Measurements from ENCODE around the gene MOSMO. TPM values are rescaled to one million over a fixed set of nuclear protein-coding genes. Genes with fewer than 3 reads are reported as not detected.
"Not testable (repeated sequence)": the region's sequence is repeated elsewhere in the genome, so short reads cannot be mapped to it uniquely, and the experiment has no call there.

Gene MOSMO
- total and polyA plus RNA-seq, 7 donors, result 6.0 to 21.3 (median 11.3) TPM

GRCh38 chr16:22014271-22014873, 6.5 kb downstream of the MOSMO start:
- Histone ChIP-seq H3K4me3 (no peak overlapping the region), H3K4me1 (peaks cover 54% of the 10 kb centered on the region), H3K36me3 (ENCODE audit: insufficient read depth in 1 of 2, low read depth in 1 of 2) (no peaks in the 10 kb centered on the region), H3K27me3 (ENCODE audit: insufficient read depth in 3 of 3, low read length in 2 of 3) (no peaks in the 10 kb centered on the region), H3K9me3 (no peaks in the 10 kb centered on the region), H3K27ac (no peak overlapping the region)
- no peak for TF ChIP-seq CTCF (IDR thresholded peaks at IDR 0.05)
- 79 to 89% (median 84%) methylated on average over 2 of the region's 2 CpGs for WGBS, 3 donors
- ATAC-seq, result no peak
- intact Hi-C loops (cut with DNase I), result no loop called here
- no peak for DNase-seq

GRCh38 chr16:22016927-22017326, 9.0 kb downstream of the MOSMO start:
- 83 to 88% (median 85%) methylated on average over 4 of the region's 4 CpGs for WGBS, 3 donors
- no peak for TF ChIP-seq CTCF (IDR thresholded peaks at IDR 0.05)
- Histone ChIP-seq H3K36me3 (ENCODE audit: insufficient read depth in 1 of 2, low read depth in 1 of 2) (no peaks in the 10 kb centered on the region), H3K9me3 (no peaks in the 10 kb centered on the region), H3K27ac (no peak overlapping the region), H3K27me3 (ENCODE audit: insufficient read depth in 3 of 3, low read length in 2 of 3) (no peaks in the 10 kb centered on the region), H3K4me1 (peaks cover 38% of the 10 kb centered on the region), H3K4me3 (no peak overlapping the region)
- ATAC-seq (no peak), DNase-seq (no peak)
- intact Hi-C loops (cut with DNase I), result no loop called here

- no peak overlapping the region for H3K4me3 ChIP-seq
- WGBS, 3 donors, result 80 to 98% (median 88%) methylated on average over 1 of the region's 1 CpG
- no peaks in the 10 kb centered on the region for H3K27me3 ChIP-seq (ENCODE audit: insufficient read depth in 3 of 3, low read length in 2 of 3)
- intact Hi-C loops (cut with DNase I), result no loop called here
- no peak for TF ChIP-seq CTCF (IDR thresholded peaks at IDR 0.05)
- ATAC-seq (no peak), DNase-seq (no peak)
- peaks cover 38% of the 10 kb centered on the region for H3K4me1 ChIP-seq
- no peaks in the 10 kb centered on the region for H3K9me3 ChIP-seq
- no peaks in the 10 kb centered on the region for H3K36me3 ChIP-seq (ENCODE audit: insufficient read depth in 1 of 2, low read depth in 1 of 2)
- no peak overlapping the region for H3K27ac ChIP-seq
Observed at GRCh38 chr16:22018559-22018958, 10.6 kb downstream of the MOSMO start.

GRCh38 chr16:22022151-22022550, 14.2 kb downstream of the MOSMO start:
- intact Hi-C loops (cut with DNase I), result no loop called here
- 49 to 71% (median 61%) methylated on average over 5 of the region's 5 CpGs for WGBS, 3 donors
- TF ChIP-seq CTCF (IDR thresholded peaks at IDR 0.05), result no peak
- no peak for DNase-seq
- no peak for ATAC-seq
- Histone ChIP-seq H3K27ac (no peak overlapping the region), H3K4me1 (peaks cover 26% of the 10 kb centered on the region), H3K27me3 (ENCODE audit: insufficient read depth in 3 of 3, low read length in 2 of 3) (no peaks in the 10 kb centered on the region), H3K4me3 (no peak overlapping the region), H3K9me3 (no peaks in the 10 kb centered on the region), H3K36me3 (ENCODE audit: insufficient read depth in 1 of 2, low read depth in 1 of 2) (no peaks in the 10 kb centered on the region)

- ATAC-seq, result no peak
- intact Hi-C loops (cut with DNase I), result no loop called here
- TF ChIP-seq CTCF (IDR thresholded peaks at IDR 0.05), result no peak
- Histone ChIP-seq H3K9me3 (no peaks in the 10 kb centered on the region), H3K36me3 (ENCODE audit: insufficient read depth in 1 of 2, low read depth in 1 of 2) (no peaks in the 10 kb centered on the region), H3K4me1 (peaks cover 16% of the 10 kb centered on the region), H3K4me3 (no peak overlapping the region), H3K27ac (no peak overlapping the region), H3K27me3 (ENCODE audit: insufficient read depth in 3 of 3, low read length in 2 of 3) (no peaks in the 10 kb centered on the region)
- 90 to 100% (median 96%) methylated on average over 1 of the region's 1 CpG for WGBS, 3 donors
- DNase-seq, result no peak
Observed at GRCh38 chr16:22023505-22023904, 15.6 kb downstream of the MOSMO start.

GRCh38 chr16:22024785-22025184, 16.9 kb downstream of the MOSMO start:
- H3K27ac ChIP-seq; H3K4me3 ChIP-seq; intact Hi-C loops (cut with DNase I); H3K9me3 ChIP-seq; H3K27me3 ChIP-seq (ENCODE audit: insufficient read depth in 3 of 3, low read length in 2 of 3); DNase-seq; ATAC-seq; H3K36me3 ChIP-seq (ENCODE audit: insufficient read depth in 1 of 2, low read depth in 1 of 2): not testable (repeated sequence)
- H3K4me1 ChIP-seq, result peaks cover 13% of the 10 kb centered on the region
- WGBS, 3 donors, result 94 to 99% (median 96%) methylated on average over 4 of the region's 4 CpGs

All from psoas muscle (tissue), 8 donors.